HG02623 (cell line): ENCODE data around the gene HDAC1.
"Not testable (repeated sequence)": the region's sequence is repeated elsewhere in the genome, so short reads cannot be mapped to it uniquely, and the experiment has no call there.

Experiments used
- ATAC-seq: cut with Tn5 transposase; IDR thresholded peaks from one replicate; pipeline ENCODE4 v1.9.1; 2021; ENCODE audit warnings: moderate library complexity; ENCODE audit not compliant: unreplicated experiment

HDAC1 gene

DNA sequence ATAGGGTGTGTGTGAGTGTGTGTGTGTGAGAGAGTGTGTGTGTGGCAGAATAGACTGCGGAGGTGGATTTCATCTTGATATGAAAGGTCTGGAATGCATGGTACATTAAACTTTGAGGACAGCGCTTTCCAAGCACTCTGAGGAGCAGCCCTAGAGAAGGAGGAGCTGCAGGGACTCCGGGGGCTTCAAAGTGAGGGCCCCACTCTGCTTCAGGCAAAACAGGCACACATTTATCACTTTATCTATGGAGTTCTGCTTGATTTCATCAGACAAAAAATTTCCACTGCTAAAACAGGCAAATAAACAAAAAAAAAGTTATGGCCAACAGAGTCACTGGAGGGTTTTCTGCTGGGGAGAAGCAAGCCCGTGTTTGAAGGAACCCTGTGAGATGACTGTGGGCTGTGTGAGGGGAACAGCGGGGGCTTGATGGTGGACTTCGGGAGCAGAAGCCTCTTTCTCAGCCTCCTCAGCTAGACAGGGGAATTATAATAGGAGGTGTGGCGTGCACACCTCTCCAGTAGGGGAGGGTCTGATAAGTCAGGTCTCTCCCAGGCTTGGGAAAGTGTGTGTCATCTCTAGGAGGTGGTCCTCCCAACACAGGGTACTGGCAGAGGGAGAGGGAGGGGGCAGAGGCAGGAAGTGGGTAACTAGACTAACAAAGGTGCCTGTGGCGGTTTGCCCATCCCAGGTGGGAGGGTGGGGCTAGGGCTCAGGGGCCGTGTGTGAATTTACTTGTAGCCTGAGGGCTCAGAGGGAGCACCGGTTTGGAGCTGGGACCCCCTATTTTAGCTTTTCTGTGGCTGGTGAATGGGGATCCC is 18.3 kb upstream of the HDAC1 start:
- no peak for ATAC-seq

- ATAC-seq: no peak
Measured at GRCh38 chr1:32274646-32275340, 17.1 kb upstream of the HDAC1 start.

DNA sequence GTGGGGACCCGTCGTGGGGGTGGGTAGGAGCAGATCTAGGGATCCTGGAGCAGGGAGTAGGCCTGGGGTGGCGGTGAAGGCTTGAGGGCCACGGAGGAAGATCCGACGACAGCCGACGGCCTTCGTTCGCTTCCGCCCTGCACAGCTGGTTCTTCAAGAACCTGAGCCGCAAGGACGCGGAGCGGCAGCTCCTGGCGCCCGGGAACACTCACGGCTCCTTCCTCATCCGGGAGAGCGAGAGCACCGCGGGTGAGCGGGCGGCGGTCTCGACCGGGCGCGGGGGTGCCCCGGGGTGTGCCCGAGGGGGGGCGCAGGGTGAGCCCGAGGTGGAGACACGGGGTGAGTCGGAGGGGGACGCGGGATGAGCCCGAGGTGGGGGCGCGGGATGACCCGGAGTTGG is 16.5 kb upstream of the HDAC1 start:
- no peak for ATAC-seq

GRCh38 chr1:32276032-32276782 is 15.7 kb upstream of the HDAC1 start:
- ATAC-seq: no peak

GRCh38 chr1:32284777-32285176 is 7.1 kb upstream of the HDAC1 start:
- not testable (repeated sequence) for ATAC-seq

GRCh38 chr1:32285658-32286057 is 6.2 kb upstream of the HDAC1 start:
- no peak for ATAC-seq

DNA sequence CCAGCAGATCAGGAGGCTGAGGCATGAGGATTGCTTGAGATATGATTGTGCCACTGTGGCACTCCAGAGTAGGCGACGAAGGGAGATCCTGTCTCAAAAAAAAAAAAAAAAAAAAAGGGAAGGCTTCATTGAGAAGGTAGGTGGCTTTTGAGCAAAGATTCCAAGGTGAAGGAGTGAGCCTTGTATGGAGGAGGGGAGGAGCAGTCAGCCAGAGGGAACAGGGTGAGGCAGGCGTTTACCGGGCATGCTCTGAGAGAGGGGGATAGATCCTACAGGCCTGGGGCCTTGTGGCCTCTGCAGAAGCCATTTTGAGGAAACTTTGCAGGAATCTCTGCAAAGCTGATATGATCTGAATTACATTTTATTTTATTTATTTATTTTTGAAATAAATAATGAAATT is 5.1 kb upstream of the HDAC1 start:
- ATAC-seq: no peak

- no peak for ATAC-seq
Measured at GRCh38 chr1:32289256-32289655, 2.6 kb upstream of the HDAC1 start.

DNA sequence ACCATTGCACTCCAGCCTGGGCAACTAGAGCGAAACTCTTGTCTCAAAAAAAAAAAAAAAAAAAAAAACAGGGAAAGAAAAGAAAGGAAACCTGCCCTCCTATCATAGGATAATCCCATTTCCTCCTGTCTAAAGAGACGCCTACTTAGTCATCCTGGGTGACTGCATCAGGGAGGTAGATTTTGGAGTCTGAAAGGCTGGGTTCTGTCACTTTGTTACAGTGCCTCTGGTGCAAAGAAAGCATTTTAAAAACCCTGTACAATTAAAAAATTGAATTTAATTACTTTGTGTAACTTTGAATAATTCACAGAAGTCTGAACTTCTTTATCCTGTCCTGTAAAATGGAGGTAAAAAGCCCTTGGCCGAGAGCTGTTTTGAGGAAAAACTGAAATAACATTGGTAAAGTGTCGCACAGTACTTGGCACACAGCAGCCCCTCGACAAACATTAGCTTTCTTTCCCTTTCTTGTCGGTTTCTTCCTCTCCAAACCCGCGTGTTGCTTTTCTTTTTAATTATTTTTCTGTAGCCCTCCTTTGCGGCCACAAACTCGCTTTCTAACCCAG is 657 bp upstream of the HDAC1 start:
- ATAC-seq: no peak

GRCh38 chr1:32298211-32298610 is 6.3 kb downstream of the HDAC1 start:
- not testable (repeated sequence) for ATAC-seq

DNA sequence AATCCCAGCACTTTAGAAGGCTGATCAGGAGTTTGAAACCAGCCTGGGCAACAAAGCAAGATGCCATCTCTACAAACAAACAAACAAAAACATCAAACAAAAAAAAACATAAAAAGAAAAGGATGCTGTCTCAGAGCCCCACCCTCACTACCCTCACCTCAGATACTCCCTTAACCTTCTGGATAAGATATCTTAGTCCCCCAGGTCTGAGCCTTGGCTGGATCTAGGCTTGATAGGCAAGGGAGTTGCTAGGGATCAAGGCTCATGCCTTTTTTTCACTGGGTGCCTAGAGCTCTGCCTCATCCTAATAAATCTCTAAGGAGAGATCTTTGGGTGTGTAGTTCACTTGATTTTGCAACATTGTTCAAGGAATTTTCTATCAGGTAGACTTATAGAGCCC is 7.4 kb downstream of the HDAC1 start:
- ATAC-seq: no peak

GRCh38 chr1:32303358-32303757 is 11.5 kb downstream of the HDAC1 start:
- ATAC-seq: no peak

DNA sequence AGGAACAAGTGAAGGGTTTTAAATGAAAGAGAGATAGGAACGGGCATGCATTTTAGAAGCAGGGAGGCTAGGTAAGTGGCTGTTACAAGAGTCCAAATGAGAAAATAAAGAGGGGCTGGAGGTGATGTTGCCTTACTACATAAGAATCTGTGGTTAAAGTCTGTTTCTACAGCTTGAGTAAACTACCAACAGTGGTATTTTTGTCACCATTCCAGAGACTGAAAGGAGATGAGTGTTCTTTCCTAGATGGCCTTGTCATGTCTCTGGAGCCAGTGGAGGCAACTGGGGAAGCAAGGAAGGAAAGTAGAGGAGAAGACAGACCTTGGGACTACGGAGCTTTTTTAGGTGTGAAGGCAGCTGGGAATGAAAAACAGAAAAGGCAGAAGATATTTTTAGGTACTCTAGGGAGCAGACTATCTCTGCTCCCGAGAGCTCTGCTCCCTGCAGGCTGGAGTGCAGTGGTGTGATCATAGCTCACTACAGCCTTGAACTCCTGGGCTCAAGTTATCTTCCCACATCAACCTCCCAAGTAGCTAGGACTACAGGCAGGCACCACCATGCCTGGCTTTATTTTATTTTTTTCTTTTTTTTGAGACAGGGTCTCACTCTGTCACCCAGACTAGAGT is 12.2 kb downstream of the HDAC1 start:
- no peak for ATAC-seq

- no peak for ATAC-seq
Measured at GRCh38 chr1:32305310-32305709, 13.4 kb downstream of the HDAC1 start.

DNA sequence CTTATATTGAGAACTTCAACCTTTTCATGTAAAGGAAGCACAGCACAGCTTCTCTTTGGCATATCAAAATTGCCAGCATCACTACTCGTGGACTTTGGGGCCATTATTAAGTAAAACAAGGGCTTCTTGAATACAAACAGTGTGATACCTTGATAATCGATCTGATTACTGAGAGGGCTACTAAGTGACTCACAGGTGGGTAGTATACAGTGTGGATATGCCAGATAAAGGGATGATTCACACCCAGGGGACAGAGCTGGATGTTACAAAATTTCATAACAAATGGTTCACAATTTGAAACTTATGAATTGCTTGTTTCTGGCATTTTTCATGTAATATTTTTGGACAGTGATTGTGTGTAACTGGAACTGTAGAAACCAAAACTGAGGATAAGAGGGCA is 15.4 kb downstream of the HDAC1 start:
- ATAC-seq: no peak

DNA sequence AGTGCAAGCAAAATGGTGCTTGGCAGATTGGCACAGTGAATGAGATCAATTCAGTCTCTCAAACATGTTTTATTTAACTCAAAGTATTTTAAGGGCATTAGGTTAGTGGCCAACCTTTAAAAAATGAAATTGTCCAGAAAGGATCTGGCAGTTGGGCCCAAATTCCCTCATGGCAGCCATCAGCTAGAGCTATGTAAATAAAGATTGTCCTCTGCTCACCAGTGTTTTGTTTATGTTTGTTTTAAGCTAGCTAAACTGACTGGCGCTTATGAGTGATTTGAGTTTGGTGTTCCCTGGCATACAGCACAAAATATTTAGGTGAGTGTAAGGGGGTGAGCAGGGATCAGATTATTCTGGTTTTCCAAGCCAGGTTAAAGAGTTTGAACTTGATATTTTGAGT is 18.1 kb downstream of the HDAC1 start:
- ATAC-seq: no peak

GRCh38 chr1:32311709-32312393 is 20.0 kb downstream of the HDAC1 start:
- no peak for ATAC-seq

DNA sequence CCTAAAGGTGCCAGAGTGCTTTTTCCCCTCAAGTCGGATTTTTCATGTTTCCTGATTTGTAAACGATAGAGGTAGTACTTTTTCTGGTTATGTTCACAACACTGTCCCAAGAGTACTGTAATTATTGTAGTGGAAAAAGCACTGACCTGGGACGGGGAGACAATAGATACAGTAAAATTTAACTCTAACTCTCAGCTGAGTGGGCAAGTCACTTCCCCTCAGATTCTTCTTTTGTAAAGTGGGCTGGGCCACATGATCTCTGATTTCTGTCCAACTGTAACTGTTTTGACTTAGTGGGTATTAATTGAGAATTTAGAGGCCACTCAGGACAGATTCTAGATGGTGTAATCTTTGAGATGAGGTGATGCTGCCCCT is 25.0 kb downstream of the HDAC1 start:
- ATAC-seq: no peak

DNA sequence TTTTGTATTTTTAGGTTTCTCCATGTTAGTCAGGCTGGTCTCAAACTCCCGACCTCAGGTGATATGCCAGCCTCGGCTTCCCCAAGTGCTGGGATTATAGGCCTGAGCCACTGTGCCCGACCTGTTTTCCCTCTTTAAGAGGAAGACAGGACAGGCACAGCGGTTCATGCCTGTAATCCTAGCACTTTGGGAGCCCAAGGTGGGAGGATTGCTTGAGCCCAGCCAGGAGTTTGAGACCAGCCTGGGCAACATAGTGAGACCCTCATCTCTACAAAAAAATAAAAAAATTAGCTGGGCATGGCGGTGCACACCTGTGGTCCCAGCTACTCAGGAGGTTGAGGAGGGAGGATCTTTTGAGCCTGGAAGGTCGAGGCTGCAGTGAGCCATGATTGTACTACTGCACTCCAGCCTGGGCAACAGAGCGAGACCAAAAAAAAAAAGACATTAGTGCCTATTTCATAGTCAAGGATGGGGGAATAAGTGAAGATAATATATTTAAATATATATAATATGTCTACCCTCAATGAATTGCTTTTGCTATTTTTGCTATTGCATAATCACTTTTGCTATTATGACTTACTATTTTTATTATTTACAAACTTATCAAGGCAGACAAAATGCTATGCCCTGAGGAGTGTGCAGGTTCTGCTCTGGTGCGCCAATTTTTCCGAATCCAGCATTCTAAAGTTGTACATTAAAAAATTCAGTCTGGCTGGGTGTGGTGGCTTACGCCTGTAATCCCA is 26.4 kb downstream of the HDAC1 start:
- ATAC-seq: no peak
